WTC11 (cell line): Measurements from ENCODE around the gene SRGN. TPM values are rescaled to one million over a fixed set of nuclear protein-coding genes. Genes with fewer than 3 reads are reported as not detected.

ENCODE experiments used
- ATAC-seq: fragments of 200-7000 bp; cut with Tn5 transposase; 2 replicates; pipeline ENCODE4 v1.10.0; 2021; ENCODE audit warnings: mild to moderate bottlenecking, moderate library complexity
- CTCF ChIA-PET: fragments of 300-600 bp; sonication (Branson Sonifier 250); formaldehyde crosslinking; loops from one replicate; lab custom pipeline; 2021; ENCODE audit warnings: antibody characterized with exemption; lab: Charles Lee
- POLR2A ChIA-PET: fragments of 350-600 bp; sonication (Branson Sonifier 250); formaldehyde crosslinking; loops from one replicate; lab custom pipeline; 2021; ENCODE audit warnings: antibody characterized with exemption; lab: Charles Lee
- DNase-seq: peaks from one replicate; pipeline ENCODE4 v3.0.0; 2021; ENCODE audit warnings: low spot score
- H3K27ac Mint-ChIP-seq: 2 replicates; pipeline ENCODE4 v1.8.0; 2021; ENCODE audit warnings: mixed read lengths
- H3K27me3 Mint-ChIP-seq: 2 replicates; pipeline ENCODE4 v1.8.0; 2021; ENCODE audit warnings: low read depth, mild to moderate bottlenecking, moderate library complexity, mixed read lengths
- H3K36me3 Mint-ChIP-seq: 2 replicates; pipeline ENCODE4 v1.8.0; 2021; ENCODE audit warnings: mixed read lengths
- H3K4me1 Mint-ChIP-seq: 2 replicates; pipeline ENCODE4 v1.8.0; 2022; ENCODE audit warnings: mixed read lengths
- H3K4me3 Mint-ChIP-seq: 2 replicates; pipeline ENCODE4 v1.8.0; 2021; ENCODE audit warnings: mild to moderate bottlenecking, moderate library complexity, mixed read lengths
- H3K9me3 Mint-ChIP-seq: 2 replicates; pipeline ENCODE4 v1.8.0; 2021; ENCODE audit warnings: mixed read lengths
- ATF1 ChIP-seq: sonication (generic); formaldehyde crosslinking; IDR thresholded peaks from 2 replicates; pipeline ENCODE4 v1.8.1; 2023; ENCODE audit warnings: mild to moderate bottlenecking, moderate library complexity, missing genetic modification reagents
- FOXK1 ChIP-seq: sonication (generic); formaldehyde crosslinking; IDR thresholded peaks from 2 replicates; pipeline ENCODE4 v1.8.0; 2022; ENCODE audit warnings: mild to moderate bottlenecking, moderate library complexity, missing genetic modification reagents
- FOXP1 ChIP-seq: sonication (generic); formaldehyde crosslinking; IDR thresholded peaks from 2 replicates; pipeline ENCODE4 v1.8.0; 2022; ENCODE audit warnings: missing genetic modification reagents, mild to moderate bottlenecking, moderate library complexity, borderline replicate concordance
- GTF2I ChIP-seq: fragments of 250-450 bp; sonication (Bioruptor Pico); conservative IDR thresholded peaks from 2 replicates; pipeline ENCODE4 v1.4.0; 2021; ENCODE audit warnings: mild to moderate bottlenecking
- IRF2 ChIP-seq: sonication (generic); formaldehyde crosslinking; IDR thresholded peaks from 2 replicates; pipeline ENCODE4 v1.8.0; 2022; ENCODE audit warnings: low read depth, missing genetic modification reagents, borderline replicate concordance
- OVOL2 ChIP-seq: fragments of 250-450 bp; sonication (Bioruptor Pico); IDR thresholded peaks from 2 replicates; pipeline ENCODE4 v1.9.0; 2021; ENCODE audit warnings: mild to moderate bottlenecking, borderline replicate concordance
- ZNF396 ChIP-seq: fragments of 250-450 bp; sonication (Bioruptor Pico); IDR thresholded peaks from 2 replicates; pipeline ENCODE4 v1.8.0; 2021; ENCODE audit warnings: mild to moderate bottlenecking, moderate library complexity, borderline replicate concordance
- total RNA-seq: library from RNA; stranded (reverse); gene quantifications from 3 replicates; pipeline ENCODE4 v1.2.3, GENCODE V29; 2021
- TF ChIP-seq, protein P1 (sequence below): sonication (generic); formaldehyde crosslinking; IDR thresholded peaks from 2 replicates; pipeline ENCODE4 v1.8.1; 2022; ENCODE audit warnings: mild to moderate bottlenecking, moderate library complexity, missing genetic modification reagents
- TF ChIP-seq, protein P2 (sequence below): sonication (generic); formaldehyde crosslinking; IDR thresholded peaks from 2 replicates; pipeline ENCODE4 v1.8.1; 2023; ENCODE audit warnings: mild to moderate bottlenecking, missing genetic modification reagents, moderate library complexity
- TF ChIP-seq, protein P3 (sequence below): fragments of 250-450 bp; sonication (Bioruptor Pico); IDR thresholded peaks from 2 replicates; pipeline ENCODE4 v1.9.0; 2021; ENCODE audit warnings: moderate library complexity, mild to moderate bottlenecking, inconsistent platforms, borderline replicate concordance
- TF ChIP-seq, protein P4 (sequence below): sonication (generic); formaldehyde crosslinking; IDR thresholded peaks from 2 replicates; pipeline ENCODE4 v1.8.1; 2022; ENCODE audit warnings: low read depth, mild to moderate bottlenecking, moderate library complexity, missing genetic modification reagents, borderline replicate concordance
- TF ChIP-seq, protein P5 (sequence below): sonication (generic); formaldehyde crosslinking; IDR thresholded peaks from 2 replicates; pipeline ENCODE4 v1.8.0; 2022; ENCODE audit warnings: missing genetic modification reagents
- TF ChIP-seq, protein P6 (sequence below): sonication (generic); formaldehyde crosslinking; IDR thresholded peaks from 2 replicates; pipeline ENCODE4 v1.8.0; 2023; ENCODE audit warnings: missing genetic modification reagents, mild to moderate bottlenecking, borderline replicate concordance

SRGN gene
- total RNA-seq, 1 experiment from 2014 or later: 1.4 TPM

DNA sequence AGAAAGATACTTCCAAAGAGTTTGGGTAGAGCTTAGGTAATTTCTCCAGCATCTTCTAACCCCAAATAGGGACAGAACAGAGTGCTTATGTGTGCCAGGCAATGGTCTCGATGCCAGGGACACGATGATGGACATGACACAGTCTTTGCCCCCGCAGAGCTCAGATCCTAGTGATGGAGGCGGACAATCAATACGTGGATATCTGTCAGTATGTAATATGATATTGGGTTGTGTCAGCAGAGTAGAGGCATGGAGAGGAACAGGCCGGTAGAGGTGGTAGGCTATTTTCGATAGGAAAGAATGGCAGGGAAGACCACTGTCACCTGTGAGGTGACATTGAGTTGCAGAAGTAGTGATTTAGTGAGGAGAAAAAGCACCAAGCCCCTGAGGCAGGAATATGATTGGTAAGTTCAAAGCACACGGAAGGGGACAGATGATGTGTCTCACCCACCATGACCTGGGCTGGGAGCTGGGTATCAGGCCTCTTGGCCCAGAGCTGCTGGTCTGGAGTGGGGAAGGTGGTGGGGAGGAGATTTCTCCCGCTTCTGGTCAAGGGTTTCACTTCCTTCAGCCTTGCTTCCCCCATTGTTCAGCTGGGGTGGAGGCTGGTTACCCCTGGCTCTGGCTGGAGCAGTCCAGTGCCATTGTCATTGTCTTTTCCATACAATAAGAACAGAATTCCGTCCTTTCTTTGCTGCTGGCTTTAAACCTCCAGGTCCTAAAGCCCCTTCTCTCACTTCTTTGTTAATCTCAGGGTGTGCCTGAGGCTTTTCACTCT lies 36.0 kb upstream of the SRGN start:
- ATAC-seq (peak; percentile 13; the same call in 1 of the 2 replicates), DNase-seq (no peak)
- no peak for TF ChIP-seq IRF2
- TF ChIP-seq, protein P1, sequence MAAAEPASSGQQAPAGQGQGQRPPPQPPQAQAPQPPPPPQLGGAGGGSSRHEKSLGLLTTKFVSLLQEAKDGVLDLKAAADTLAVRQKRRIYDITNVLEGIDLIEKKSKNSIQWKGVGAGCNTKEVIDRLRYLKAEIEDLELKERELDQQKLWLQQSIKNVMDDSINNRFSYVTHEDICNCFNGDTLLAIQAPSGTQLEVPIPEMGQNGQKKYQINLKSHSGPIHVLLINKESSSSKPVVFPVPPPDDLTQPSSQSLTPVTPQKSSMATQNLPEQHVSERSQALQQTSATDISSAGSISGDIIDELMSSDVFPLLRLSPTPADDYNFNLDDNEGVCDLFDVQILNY (CRISPR knock-in tag): no peak
- TF ChIP-seq OVOL2 (CRISPR knock-in tag): no peak
- TF ChIP-seq FOXK1 (CRISPR knock-in tag): no peak
- no peak for TF ChIP-seq ATF1 (CRISPR knock-in tag)
- TF ChIP-seq, protein P2, sequence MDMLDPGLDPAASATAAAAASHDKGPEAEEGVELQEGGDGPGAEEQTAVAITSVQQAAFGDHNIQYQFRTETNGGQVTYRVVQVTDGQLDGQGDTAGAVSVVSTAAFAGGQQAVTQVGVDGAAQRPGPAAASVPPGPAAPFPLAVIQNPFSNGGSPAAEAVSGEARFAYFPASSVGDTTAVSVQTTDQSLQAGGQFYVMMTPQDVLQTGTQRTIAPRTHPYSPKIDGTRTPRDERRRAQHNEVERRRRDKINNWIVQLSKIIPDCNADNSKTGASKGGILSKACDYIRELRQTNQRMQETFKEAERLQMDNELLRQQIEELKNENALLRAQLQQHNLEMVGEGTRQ: no peak
- TF ChIP-seq, protein P3, sequence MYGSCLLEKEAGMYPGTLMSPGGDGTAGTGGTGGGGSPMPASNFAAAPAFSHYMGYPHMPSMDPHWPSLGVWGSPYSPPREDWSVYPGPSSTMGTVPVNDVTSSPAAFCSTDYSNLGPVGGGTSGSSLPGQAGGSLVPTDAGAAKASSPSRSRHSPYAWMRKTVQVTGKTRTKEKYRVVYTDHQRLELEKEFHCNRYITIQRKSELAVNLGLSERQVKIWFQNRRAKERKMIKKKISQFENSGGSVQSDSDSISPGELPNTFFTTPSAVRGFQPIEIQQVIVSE (CRISPR knock-in tag): no peak
- no peak for TF ChIP-seq GTF2I (CRISPR knock-in tag)
- CTCF ChIA-PET: no interaction called here
- POLR2A ChIA-PET: interaction anchor here (0.5 kb wide), 1 partner anchor 35 kb away, joined by 5 read pairs; no protein-coding TSS in a partner anchor
- H3K27ac Mint-ChIP-seq: no peak overlapping the region
- no peak overlapping the region for H3K4me3 Mint-ChIP-seq
- no peaks in the 10 kb centered on the region for H3K9me3 Mint-ChIP-seq
- H3K27me3 Mint-ChIP-seq: no peaks in the 10 kb centered on the region
- peaks cover 12% of the 10 kb centered on the region; the same call in 1 of the 2 replicates for H3K4me1 Mint-ChIP-seq
- H3K36me3 Mint-ChIP-seq: no peaks in the 10 kb centered on the region

DNA sequence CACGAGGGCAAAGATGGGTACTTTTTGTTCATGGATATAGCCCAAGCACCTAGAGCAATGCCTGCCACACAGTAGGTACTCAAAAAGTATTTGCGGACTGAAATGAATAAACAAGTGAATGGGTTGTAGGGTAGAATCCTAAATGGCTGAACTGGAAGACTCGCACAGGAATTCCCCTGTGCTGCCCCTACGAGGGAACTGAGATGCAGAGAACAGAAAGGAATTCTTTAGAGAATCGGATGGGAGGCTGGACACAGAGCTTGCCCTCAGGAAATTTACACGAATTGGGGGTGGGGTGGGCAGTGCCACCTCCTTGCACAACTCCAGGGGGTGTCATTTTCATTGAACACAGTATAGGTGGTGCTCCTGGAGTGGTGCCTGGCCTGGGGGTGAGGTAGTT lies 35.2 kb upstream of the SRGN start:
- ChIA-PET CTCF (no interaction called here), POLR2A (no interaction called here)
- TF ChIP-seq ZNF396 (no peak), FOXP1 (CRISPR knock-in tag) (no peak)
- TF ChIP-seq, protein P4, sequence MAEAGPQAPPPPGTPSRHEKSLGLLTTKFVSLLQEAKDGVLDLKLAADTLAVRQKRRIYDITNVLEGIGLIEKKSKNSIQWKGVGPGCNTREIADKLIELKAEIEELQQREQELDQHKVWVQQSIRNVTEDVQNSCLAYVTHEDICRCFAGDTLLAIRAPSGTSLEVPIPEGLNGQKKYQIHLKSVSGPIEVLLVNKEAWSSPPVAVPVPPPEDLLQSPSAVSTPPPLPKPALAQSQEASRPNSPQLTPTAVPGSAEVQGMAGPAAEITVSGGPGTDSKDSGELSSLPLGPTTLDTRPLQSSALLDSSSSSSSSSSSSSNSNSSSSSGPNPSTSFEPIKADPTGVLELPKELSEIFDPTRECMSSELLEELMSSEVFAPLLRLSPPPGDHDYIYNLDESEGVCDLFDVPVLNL (CRISPR knock-in tag): no peak
- TF ChIP-seq, protein P5, sequence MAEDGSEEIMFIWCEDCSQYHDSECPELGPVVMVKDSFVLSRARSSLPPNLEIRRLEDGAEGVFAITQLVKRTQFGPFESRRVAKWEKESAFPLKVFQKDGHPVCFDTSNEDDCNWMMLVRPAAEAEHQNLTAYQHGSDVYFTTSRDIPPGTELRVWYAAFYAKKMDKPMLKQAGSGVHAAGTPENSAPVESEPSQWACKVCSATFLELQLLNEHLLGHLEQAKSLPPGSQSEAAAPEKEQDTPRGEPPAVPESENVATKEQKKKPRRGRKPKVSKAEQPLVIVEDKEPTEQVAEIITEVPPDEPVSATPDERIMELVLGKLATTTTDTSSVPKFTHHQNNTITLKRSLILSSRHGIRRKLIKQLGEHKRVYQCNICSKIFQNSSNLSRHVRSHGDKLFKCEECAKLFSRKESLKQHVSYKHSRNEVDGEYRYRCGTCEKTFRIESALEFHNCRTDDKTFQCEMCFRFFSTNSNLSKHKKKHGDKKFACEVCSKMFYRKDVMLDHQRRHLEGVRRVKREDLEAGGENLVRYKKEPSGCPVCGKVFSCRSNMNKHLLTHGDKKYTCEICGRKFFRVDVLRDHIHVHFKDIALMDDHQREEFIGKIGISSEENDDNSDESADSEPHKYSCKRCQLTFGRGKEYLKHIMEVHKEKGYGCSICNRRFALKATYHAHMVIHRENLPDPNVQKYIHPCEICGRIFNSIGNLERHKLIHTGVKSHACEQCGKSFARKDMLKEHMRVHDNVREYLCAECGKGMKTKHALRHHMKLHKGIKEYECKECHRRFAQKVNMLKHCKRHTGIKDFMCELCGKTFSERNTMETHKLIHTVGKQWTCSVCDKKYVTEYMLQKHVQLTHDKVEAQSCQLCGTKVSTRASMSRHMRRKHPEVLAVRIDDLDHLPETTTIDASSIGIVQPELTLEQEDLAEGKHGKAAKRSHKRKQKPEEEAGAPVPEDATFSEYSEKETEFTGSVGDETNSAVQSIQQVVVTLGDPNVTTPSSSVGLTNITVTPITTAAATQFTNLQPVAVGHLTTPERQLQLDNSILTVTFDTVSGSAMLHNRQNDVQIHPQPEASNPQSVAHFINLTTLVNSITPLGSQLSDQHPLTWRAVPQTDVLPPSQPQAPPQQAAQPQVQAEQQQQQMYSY (CRISPR knock-in tag): no peak
- TF ChIP-seq, protein P6, sequence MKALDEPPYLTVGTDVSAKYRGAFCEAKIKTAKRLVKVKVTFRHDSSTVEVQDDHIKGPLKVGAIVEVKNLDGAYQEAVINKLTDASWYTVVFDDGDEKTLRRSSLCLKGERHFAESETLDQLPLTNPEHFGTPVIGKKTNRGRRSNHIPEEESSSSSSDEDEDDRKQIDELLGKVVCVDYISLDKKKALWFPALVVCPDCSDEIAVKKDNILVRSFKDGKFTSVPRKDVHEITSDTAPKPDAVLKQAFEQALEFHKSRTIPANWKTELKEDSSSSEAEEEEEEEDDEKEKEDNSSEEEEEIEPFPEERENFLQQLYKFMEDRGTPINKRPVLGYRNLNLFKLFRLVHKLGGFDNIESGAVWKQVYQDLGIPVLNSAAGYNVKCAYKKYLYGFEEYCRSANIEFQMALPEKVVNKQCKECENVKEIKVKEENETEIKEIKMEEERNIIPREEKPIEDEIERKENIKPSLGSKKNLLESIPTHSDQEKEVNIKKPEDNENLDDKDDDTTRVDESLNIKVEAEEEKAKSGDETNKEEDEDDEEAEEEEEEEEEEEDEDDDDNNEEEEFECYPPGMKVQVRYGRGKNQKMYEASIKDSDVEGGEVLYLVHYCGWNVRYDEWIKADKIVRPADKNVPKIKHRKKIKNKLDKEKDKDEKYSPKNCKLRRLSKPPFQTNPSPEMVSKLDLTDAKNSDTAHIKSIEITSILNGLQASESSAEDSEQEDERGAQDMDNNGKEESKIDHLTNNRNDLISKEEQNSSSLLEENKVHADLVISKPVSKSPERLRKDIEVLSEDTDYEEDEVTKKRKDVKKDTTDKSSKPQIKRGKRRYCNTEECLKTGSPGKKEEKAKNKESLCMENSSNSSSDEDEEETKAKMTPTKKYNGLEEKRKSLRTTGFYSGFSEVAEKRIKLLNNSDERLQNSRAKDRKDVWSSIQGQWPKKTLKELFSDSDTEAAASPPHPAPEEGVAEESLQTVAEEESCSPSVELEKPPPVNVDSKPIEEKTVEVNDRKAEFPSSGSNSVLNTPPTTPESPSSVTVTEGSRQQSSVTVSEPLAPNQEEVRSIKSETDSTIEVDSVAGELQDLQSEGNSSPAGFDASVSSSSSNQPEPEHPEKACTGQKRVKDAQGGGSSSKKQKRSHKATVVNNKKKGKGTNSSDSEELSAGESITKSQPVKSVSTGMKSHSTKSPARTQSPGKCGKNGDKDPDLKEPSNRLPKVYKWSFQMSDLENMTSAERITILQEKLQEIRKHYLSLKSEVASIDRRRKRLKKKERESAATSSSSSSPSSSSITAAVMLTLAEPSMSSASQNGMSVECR (CRISPR knock-in tag): no peak
- H3K4me3 Mint-ChIP-seq: no peak overlapping the region
- no peak for ATAC-seq
- H3K27ac Mint-ChIP-seq: no peak overlapping the region; the same call in 1 of the 2 replicates
- H3K36me3 Mint-ChIP-seq: no peaks in the 10 kb centered on the region
- peaks cover 20% of the 10 kb centered on the region for H3K4me1 Mint-ChIP-seq
- no peak for DNase-seq
- H3K9me3 Mint-ChIP-seq: no peaks in the 10 kb centered on the region
- peaks cover 3% of the 10 kb centered on the region; the same call in 1 of the 2 replicates for H3K27me3 Mint-ChIP-seq
